LNCaP clone FGC (cell line): Measurements from ENCODE around the gene KDM6A.
"Not testable (repeated sequence)": the region's sequence is repeated elsewhere in the genome, so short reads cannot be mapped to it uniquely, and the experiment has no call there.

Experiments used
- DNase-seq: peaks from one replicate; pipeline ENCODE4 v3.0.0-alpha.2; 2011; ENCODE audit warnings: low read depth
- H3K4me3 ChIP-seq: 2 replicates; pipeline ENCODE4 v1.5.1; 2011; ENCODE audit warnings: mild to moderate bottlenecking, low read depth, low read length, control low read depth
- TF ChIP-seq, protein P1 (sequence below): IDR thresholded peaks from 2 replicates; pipeline ENCODE4 v1.5.1; 2012; ENCODE audit warnings: mild to moderate bottlenecking; ENCODE audit not compliant: control insufficient read depth, insufficient read depth; ENCODE audit errors: extremely low read depth

Gene KDM6A

DNA sequence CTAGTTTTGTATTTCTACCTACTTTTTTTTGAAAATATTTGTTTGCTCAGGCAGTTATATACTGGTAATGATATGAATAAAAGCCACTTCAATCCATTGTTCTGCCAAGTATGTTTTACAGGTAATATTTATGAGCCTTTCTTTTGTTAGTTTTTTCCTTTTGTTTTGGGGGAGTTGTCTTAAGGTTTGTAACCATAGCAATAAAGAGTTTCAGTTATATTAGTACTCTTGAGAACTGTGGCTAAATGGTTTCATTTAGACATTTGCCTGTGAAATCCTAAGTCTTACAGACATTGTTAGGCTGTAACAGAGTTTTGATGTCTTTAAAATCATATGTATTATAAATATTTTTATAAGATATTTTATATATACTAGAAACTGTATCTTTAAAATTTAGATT lies 177.6 kb downstream of the KDM6A start:
- peak; percentile 40 for DNase-seq
- TF ChIP-seq, protein P1, sequence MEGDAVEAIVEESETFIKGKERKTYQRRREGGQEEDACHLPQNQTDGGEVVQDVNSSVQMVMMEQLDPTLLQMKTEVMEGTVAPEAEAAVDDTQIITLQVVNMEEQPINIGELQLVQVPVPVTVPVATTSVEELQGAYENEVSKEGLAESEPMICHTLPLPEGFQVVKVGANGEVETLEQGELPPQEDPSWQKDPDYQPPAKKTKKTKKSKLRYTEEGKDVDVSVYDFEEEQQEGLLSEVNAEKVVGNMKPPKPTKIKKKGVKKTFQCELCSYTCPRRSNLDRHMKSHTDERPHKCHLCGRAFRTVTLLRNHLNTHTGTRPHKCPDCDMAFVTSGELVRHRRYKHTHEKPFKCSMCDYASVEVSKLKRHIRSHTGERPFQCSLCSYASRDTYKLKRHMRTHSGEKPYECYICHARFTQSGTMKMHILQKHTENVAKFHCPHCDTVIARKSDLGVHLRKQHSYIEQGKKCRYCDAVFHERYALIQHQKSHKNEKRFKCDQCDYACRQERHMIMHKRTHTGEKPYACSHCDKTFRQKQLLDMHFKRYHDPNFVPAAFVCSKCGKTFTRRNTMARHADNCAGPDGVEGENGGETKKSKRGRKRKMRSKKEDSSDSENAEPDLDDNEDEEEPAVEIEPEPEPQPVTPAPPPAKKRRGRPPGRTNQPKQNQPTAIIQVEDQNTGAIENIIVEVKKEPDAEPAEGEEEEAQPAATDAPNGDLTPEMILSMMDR: no peak
- no peak overlapping the region for H3K4me3 ChIP-seq

DNA sequence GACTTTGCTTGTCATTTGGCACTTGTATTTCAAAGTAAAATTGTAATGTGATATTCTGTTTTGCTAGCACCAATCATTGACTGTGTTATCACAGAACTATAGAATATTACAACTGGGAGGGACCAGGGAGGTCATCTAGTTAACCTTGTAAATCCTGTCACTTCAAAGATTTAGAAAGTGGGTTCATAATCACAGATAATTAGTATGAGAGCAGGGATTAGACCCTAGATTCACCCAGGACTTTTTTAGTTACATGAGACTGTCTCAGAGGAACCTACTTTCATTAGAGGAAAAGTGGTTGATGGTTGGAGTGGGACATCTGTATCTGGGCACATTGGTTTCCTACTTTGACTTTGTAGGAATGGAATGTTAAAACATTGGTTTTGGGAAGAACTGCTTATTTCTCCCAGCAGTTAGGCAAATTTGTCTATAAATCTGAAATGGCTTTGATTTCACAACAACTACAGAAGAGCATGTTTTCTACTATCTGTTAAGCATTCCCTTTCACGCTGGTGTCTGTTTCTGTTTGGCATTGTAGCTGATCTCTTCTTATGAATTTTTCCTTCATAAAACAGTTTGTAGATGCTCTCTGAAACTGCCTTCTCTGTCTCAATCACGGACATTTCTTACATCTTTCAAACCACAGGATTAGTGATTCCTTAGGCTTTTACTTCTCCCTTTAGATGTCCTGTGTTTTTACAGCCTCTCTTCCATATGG lies 183.6 kb downstream of the KDM6A start:
- DNase-seq: no peak
- TF ChIP-seq, protein P1: no peak
- H3K4me3 ChIP-seq: no peak overlapping the region

DNA sequence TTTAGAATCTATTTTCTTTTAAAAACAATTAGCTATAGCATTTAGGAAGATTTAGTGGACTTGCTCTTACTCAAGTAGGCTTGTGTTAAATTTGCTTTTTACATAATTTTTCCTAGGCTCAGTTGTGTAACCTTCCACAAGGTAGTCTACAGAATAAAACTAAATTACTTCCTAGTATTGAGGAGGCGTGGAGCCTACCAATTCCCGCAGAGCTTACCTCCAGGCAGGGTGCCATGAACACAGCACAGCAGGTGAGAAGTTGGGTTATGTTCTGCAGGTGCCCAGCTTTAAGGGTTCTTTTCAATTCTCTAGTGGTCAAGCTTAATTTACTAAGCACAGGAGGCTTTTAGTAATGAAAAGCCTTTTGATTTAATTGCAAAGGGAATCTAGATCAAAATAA lies 186.9 kb downstream of the KDM6A start:
- not testable (repeated sequence) for DNase-seq, H3K4me3 ChIP-seq

DNA sequence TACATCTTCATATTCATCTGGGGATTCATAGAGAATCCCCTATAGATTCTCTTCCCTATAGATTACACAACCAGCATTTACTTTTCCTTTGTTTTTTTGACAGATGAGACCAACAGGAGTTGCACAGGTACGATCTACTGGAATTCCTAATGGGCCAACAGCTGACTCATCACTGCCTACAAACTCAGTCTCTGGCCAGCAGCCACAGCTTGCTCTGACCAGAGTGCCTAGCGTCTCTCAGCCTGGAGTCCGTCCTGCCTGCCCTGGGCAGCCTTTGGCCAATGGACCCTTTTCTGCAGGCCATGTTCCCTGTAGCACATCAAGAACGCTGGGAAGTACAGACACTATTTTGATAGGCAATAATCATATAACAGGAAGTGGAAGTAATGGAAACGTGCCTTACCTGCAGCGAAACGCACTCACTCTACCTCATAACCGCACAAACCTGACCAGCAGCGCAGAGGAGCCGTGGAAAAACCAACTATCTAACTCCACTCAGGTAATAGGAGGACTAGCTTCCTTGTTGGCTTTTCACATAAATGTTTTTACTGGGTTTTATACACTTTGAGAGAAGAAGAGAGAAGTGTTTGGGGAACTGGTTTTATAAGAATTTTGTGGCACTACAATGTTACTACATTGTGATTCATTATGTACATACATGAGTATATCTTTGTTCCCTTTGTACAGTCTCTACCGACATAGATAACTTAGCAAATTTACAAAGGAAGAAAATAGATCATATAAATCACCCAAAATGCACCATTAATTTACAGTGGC lies 190.5 kb downstream of the KDM6A start:
- TF ChIP-seq, protein P1: no peak
- peak; percentile 77 for DNase-seq
- H3K4me3 ChIP-seq: peak overlapping the region; percentile 19; the same call in 1 of the 2 replicates

DNA sequence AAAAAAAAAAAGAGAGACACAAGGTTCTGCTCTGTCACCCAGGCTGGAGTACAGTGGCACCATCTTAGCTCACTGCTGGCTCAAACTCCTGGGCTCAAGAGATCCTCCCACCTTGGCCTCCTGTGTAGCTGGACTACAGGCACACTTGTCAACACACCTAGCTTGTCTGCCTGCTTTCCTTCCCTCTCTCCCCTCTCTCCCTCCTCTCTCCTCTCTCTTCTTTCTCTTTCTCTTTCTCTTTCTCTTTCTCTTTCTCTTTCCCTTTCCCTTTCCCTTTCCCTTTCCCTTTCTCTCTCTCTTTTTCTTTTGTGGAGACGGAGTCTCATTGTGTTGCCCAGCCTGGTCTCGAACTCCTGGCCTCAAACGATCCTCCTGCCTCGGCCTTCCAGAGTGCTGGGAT lies 195.6 kb downstream of the KDM6A start:
- DNase-seq: no peak
- no peak overlapping the region for H3K4me3 ChIP-seq
- TF ChIP-seq, protein P1: no peak

DNA sequence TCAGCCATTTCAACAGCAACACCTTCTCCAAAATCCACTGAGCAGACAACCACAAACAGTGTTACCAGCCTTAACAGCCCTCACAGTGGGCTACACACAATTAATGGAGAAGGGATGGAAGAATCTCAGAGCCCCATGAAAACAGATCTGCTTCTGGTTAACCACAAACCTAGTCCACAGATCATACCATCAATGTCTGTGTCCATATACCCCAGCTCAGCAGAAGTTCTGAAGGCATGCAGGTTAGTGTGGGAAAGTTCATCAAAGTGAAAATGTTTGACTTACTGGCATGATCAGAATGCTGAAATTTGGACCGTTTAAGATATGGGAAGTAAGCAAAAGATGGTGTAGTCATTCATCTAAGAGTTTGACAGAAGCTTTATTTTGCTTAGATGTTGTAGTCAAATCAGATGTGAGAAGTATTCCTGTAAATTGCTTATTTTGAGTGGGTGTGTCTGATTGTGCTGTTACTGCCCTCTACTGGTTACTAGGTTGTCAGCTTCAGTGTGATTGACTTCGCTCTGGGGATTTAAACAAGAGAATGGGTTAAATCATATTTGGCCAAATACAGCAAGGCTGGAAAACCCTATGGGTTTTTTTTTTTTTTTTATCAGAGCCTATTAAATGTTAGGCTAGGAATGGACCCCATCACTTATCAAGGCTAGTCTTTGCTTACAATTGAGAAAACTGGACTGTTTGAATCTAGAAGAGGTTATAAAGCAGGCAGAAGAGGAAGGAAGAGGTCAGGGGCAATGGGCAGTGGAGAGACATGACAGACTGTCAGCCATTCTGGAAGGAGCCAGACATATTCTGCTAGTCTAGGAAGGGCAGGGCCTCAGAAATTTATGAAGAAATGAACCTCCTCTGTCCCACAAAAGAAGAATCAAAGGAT lies 197.4 kb downstream of the KDM6A start:
- H3K4me3 ChIP-seq: no peak overlapping the region
- TF ChIP-seq, protein P1: peak; percentile 36; the same call in 1 of the 2 replicates
- no peak for DNase-seq

DNA sequence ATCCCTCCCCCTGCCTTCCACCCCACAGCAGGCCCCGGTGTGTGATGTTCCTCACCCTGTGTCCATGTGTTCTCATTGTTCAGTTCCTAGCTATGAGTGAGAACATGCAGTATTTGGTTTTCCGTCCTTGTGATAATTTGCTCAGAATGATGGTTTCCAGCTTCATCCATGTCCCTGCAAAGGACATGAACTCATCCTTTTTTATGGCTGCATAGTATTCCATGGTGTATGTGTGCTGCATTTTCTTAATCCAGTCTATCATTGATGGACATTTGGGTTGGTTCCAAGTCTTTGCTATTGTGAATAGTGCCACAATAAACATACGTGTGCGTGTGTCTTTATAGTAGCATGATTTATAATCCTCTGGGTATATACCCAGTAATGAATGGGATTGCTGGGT lies 200.0 kb downstream of the KDM6A start:
- DNase-seq: not testable (repeated sequence)

More for the DNA sequence above, 200.0 kb downstream of the KDM6A start:
- not testable (repeated sequence) for H3K4me3 ChIP-seq
